ENCODE measurements around the gene LARP1.
"Not testable (repeated sequence)": the region's sequence is repeated elsewhere in the genome, so short reads cannot be mapped to it uniquely, and the experiment has no call there.

LARP1 gene

DNA sequence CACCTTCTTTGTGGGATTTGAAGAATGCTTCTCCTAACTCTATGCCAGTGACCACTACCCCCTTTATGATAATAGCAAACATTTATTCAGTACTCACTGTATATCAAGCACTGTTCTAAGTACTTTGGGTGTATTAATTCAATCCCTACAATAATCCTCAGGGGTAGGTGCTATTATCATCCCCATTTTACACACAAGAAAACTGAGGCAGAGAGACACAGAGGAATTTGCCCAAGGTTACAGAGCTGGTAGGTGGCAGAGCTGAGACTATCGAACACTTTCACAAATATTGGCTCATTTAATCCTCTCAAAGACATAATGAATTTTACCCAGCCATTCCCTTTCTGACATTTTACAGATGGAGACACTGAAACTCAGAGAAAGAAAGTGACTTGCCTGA is 9.8 kb upstream of the LARP1 start:
- Mint-ChIP-seq H3K4me3 (no peak overlapping the region), H3K4me1 (no peaks in the 10 kb centered on the region), H3K36me3 (no peaks in the 10 kb centered on the region), H3K27me3 (no peaks in the 10 kb centered on the region), H3K27ac (no peak overlapping the region), H3K9me3 (no peaks in the 10 kb centered on the region)
- DNase-seq (no peak), ATAC-seq (replicated peaks) (no peak)

DNA sequence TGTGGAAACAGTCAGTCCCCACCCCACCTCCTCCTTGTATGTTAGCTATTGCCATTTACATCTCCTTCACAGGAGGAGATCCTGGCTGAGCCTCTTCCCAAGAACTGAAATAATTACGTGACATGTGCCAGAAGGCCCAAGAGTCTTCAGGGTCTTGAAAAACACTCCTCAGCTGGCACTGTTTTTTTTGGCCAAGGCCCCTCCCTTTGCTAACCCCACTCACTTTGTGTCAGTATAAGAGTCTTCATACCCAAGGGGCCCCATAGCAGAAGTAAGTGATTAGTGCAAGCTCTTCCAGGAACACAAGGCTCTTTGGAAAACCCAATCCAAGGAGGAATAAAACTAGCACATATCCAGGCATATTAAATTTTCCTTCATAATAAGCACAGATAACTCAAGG is 5.7 kb upstream of the LARP1 start:
- ATAC-seq (replicated peaks) (no peak), DNase-seq (no peak)
- Mint-ChIP-seq H3K4me1 (peaks cover 5 to 17% of the 10 kb centered on the region in 2 donors), H3K27me3 (no peaks in the 10 kb centered on the region), H3K36me3 (no peaks in the 10 kb centered on the region), H3K27ac (no peak overlapping the region), H3K9me3 (no peaks in the 10 kb centered on the region), H3K4me3 (no peak overlapping the region)

DNA sequence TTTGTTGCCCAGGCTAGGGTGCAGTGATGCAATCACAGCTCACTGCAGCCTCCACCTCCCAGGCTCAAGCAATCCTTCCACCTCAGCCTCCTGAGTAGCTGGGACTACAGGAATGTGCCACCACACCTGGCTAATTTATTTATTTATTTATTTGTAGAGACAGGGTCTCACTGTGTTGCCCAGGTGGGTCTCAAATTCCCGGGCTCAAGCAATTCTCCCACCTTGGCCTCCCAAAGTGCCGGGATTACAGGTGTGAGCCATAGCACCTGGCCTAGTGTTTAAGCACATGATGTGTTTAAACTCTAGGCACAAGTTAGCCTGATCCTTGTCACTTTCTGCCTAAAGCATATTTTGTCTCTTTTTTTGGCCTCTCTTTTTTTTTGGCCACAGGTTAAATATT is 4.5 kb upstream of the LARP1 start:
- H3K4me1 Mint-ChIP-seq = peaks cover 7 to 18% of the 10 kb centered on the region in 2 donors
- not testable (repeated sequence) for DNase-seq; ATAC-seq (replicated peaks); H3K9me3 Mint-ChIP-seq; H3K4me3 Mint-ChIP-seq; H3K36me3 Mint-ChIP-seq; H3K27me3 Mint-ChIP-seq; H3K27ac Mint-ChIP-seq

DNA sequence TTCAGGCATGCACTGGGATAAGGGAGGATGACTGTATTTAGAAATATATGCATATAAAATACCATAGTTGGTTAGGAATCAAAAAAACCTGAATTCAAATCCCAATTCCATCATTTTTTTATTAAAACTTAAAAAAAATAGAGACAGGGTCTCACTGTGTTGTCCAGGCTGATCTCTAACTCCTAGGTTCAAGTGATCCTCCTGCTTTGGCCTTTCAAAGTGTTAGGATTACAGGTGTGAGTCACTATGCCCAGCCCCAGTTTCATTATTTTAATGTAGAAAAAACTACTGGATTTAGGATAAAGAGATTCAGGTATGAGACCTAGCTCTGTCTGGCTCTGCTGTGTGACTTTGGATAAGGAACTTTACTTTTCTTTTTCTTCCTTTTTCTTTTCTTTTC is 3.3 kb upstream of the LARP1 start:
- Mint-ChIP-seq H3K36me3 (peaks cover 2 to 5% of the 10 kb centered on the region in 2 donors), H3K4me3 (no peak overlapping the region), H3K27me3 (no peaks in the 10 kb centered on the region), H3K9me3 (no peaks in the 10 kb centered on the region), H3K4me1 (peaks cover 7 to 24% of the 10 kb centered on the region in 2 donors), H3K27ac (no peak overlapping the region)
- ATAC-seq (replicated peaks) (no peak), DNase-seq (no peak)

DNA sequence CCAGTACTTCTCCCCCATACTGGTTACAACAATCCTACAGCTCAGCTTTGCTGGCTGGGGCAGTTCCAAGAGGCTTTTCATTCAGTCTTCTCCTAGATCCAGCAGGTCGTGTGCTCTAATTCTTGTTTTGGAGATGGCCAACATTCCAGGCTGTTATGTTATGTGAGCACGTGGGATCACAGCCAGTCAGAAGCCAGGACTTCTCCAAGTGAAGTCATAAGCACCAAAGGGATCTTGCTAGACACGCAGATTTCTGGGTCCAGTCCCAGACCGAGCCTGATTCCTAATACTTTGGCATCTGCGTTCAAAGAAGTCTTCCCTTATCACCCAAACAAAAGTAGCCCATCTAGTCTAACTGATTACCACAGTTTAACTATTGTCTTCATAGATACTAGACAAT is 1.4 kb upstream of the LARP1 start:
- H3K4me1 Mint-ChIP-seq = peaks cover 16 to 40% of the 10 kb centered on the region in 2 donors
- ATAC-seq (replicated peaks) (no peak), DNase-seq (no peak)
- peak overlapping the region; percentile 97 for H3K27ac Mint-ChIP-seq
- no peaks in the 10 kb centered on the region for H3K27me3 Mint-ChIP-seq
- peaks cover 2 to 5% of the 10 kb centered on the region in 2 donors for H3K36me3 Mint-ChIP-seq
- H3K4me3 Mint-ChIP-seq = peak overlapping the region; percentile 89 to 97
- H3K9me3 Mint-ChIP-seq = no peaks in the 10 kb centered on the region

DNA sequence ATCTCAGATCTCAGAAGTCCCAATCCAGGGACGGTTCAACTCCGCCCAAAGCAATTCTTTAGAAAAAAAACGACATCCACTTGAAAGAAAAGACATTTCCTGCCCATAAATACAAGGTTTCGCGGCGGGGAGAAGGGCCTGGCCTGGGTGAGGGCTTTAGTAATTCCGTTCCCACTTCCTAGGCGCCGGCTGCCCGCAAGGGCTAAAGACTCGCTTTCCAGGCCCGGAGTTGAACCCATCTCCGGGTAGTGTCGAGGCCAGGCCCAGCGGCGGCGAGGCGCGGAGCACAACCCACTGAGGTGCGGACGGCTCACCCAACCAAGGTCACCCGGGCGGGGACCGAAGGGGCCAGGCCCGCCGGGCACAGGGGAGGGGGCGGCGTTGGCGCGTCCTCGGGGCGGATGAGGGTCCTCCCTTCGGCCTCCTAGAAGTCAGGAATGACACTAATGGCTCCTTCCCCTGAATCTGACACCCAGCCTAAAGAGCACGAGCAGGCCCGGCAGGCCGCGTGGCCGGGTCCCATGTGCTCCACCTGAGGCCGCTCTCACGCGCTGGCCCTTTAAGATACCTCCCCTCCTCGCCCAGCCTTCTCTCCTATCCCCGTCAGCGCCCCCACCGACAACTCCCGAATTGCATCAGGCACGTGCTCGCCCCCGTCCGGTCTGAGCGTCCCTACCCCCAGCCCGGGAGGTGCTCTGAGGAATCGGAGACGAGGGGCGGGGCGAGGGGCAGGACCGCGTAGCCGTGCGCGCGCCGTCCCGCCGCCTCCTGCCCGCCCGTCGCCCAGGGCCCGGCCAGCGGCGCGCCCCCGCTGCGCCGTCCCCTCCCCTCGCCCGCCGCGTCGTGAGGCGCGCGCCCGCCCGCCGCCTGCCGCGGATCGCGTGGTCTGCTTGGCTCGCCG is 467 bp upstream of the LARP1 start:
- DNase-seq (peak; percentile 99), ATAC-seq (replicated peaks) (peak; percentile 91 to 92)
- H3K27ac Mint-ChIP-seq = peak overlapping the region; percentile 97
- H3K4me1 Mint-ChIP-seq = peaks cover 24 to 49% of the 10 kb centered on the region in 2 donors
- no peaks in the 10 kb centered on the region for H3K9me3 Mint-ChIP-seq
- peaks cover 2 to 10% of the 10 kb centered on the region in 2 donors for H3K36me3 Mint-ChIP-seq
- H3K27me3 Mint-ChIP-seq = no peaks in the 10 kb centered on the region
- peak overlapping the region; percentile 89 to 97 for H3K4me3 Mint-ChIP-seq

DNA sequence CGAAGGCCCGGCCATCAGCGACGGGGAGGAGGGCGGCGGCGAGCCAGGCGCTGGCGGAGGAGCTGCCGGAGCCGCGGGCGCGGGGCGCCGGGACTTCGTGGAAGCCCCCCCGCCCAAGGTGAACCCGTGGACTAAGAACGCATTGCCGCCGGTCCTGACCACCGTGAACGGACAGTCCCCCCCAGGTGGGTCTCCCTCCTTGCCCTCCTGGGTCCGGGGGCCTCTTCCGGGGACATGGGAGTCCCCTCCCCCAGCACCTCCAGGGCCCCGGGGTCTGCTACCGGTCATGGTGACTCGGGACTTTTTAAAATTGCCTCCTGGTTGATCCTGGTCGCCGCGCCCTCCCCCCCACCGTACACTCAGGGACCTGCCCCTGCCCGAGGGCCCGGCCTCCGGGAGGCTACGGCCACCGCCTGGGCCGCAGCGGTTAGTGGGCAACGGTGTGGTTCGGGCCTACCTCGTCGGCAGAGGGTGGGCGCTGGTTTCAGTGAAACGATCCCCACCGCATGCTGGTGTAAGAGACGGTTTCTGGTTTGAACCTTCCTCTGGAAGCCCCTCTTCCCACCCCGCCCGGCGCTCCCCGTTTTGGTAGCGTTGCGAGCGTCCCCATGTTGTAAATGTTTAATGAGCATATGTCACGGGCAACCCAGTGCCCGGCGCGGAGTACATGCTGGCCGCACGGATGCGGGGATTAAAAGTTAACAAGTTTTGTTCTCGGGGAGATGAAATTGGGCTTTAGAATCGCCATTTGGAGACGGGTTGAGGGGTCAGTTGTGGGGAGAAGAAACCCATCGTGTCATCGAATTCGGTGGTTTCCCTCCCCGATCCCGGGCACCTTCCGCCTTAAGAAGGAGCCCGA is 1.1 kb downstream of the LARP1 start:
- Mint-ChIP-seq H3K4me3 (peak overlapping the region; percentile 89 to 97), H3K4me1 (peaks cover 31 to 63% of the 10 kb centered on the region in 2 donors), H3K27ac (peak overlapping the region; percentile 95), H3K36me3 (peaks cover 2 to 10% of the 10 kb centered on the region in 2 donors), H3K9me3 (no peaks in the 10 kb centered on the region), H3K27me3 (no peaks in the 10 kb centered on the region)
- ATAC-seq (replicated peaks) (no peak), DNase-seq (peak; percentile 18)

DNA sequence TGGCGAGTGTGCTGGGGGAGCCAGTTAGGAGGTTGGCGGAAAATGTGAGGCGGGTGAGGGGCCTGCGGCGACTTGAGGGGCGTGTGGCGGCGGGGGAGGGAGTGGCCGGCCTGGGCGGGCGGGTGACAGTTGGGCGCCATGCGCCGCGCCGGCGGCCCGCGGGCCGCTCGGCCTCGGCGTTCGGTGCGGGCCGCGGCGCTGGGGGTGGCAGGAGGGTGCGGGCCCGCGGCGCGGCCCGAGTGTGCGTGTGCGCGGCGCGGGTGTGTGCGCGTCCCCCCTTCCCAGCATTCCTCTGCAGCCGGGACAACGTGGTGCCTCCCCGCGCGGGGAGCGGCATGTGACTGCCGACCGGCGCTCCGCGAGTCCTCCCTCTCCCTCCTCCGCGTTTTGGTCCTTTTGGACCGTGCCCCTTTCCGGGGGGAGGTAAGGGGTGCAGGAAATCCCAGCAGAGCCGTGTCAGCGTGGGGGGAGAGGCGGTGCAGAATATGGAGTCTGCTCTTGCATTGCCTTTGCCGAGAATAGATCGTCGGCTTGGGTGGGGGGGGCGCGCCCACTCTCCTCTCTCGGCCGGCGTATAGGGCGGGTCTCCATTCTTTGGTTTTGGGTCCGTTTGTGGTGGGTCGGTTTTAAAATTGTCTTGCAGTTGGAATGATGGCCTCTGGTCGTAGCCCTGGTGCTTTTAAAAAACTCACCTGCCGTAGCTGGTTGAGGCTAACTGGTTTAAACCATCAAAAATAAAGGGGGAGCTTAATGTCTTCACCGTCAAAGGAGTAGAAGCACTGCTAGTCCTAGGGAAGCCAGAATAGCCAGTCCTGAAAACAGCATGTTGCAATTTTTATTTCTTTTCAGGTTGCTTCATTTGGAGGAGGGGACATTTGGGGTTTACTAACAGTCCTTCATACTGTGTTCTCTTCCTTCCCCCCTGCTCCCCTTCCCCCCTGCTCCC is 2.0 kb downstream of the LARP1 start:
- H3K27me3 Mint-ChIP-seq = no peaks in the 10 kb centered on the region
- peaks cover 5 to 15% of the 10 kb centered on the region in 2 donors for H3K36me3 Mint-ChIP-seq
- peak overlapping the region; percentile 95 for H3K27ac Mint-ChIP-seq
- no peak for ATAC-seq (replicated peaks)
- peak overlapping the region; percentile 92 to 97 for H3K4me3 Mint-ChIP-seq
- peak; percentile 18 for DNase-seq
- H3K4me1 Mint-ChIP-seq = peaks cover 37 to 72% of the 10 kb centered on the region in 2 donors
- H3K9me3 Mint-ChIP-seq = no peaks in the 10 kb centered on the region

DNA sequence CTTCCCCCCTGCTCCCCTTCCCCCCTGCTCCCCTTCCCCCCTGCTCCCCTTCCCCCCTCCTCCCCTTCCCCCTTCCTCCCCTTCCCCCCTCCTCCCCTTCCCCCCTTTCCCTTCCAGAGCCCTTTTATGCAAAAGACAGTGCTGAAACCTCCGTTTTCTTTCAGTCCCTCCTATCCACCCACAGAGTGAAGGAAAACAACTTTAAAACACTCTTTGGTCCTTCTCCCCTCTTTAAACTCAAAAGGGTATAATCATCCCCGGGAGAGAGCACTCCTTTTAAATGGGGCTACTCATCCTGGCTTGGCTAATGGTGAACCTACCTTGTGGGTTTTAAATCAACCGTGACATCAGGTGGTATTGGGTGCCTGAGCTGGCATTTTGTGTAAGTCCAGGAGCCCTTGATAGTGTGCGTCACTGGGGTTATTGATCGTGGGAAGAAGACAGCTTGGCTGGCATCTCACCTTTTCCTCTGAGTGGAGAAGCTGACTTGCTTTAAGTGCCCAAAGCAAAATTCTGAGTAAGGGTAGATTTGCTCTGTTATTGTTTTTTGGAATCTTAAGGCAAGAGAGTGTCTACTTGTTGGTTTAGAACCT is 2.7 kb downstream of the LARP1 start:
- DNase-seq (peak; percentile 7), ATAC-seq (replicated peaks) (no peak)
- Mint-ChIP-seq H3K4me3 (peak overlapping the region; percentile 73 to 75), H3K36me3 (peaks cover 5 to 15% of the 10 kb centered on the region in 2 donors), H3K27ac (peak overlapping the region; percentile 84), H3K4me1 (peaks cover 42 to 75% of the 10 kb centered on the region in 2 donors), H3K9me3 (no peaks in the 10 kb centered on the region), H3K27me3 (no peaks in the 10 kb centered on the region)

DNA sequence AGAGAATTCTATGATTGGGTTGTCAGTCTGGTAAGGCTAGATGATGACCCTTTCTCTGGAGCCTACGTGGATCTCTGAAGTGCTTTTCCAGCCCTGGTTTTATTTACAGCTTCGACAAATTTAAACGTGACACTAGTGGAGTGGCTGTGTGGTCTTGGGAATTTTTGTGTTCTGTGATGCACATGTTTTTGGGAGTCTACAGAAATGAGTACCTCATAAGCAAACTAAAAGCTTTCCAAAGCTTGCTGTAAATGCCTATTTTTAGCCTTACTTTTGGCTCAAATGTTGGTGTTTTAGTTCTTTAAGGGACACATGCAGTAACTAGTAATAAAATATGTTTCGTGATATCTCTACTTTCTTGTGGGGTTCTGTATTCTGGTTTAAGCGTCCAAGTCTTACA is 3.3 kb downstream of the LARP1 start:
- no peaks in the 10 kb centered on the region for H3K27me3 Mint-ChIP-seq
- ATAC-seq (replicated peaks) = no peak
- H3K9me3 Mint-ChIP-seq = no peaks in the 10 kb centered on the region
- H3K4me1 Mint-ChIP-seq = peaks cover 40 to 69% of the 10 kb centered on the region in 2 donors
- peaks cover 5 to 15% of the 10 kb centered on the region in 2 donors for H3K36me3 Mint-ChIP-seq
- peak overlapping the region; percentile 84 for H3K27ac Mint-ChIP-seq
- DNase-seq = no peak
- peak overlapping the region; percentile 73 to 75 for H3K4me3 Mint-ChIP-seq

DNA sequence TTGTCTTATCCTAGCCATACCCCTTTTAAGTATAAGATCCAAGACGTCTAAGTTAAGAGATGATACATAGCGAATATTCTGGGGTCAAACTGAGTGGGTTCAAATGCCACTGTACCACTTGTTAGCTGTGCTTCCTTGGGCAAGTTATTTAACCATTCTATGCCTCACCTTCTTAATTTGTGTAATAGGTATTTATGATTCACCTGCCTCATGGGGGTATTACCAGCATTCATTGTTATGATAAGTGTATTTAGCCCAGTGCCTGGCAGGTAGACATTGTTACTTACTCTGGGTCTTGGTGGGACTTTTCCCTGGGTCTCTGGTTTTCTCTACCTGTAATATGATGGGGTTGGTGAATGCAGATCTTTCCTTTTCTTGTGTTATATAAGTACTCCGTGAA is 3.8 kb downstream of the LARP1 start:
- peak overlapping the region; percentile 51 for H3K27ac Mint-ChIP-seq
- peaks cover 37 to 64% of the 10 kb centered on the region in 2 donors for H3K4me1 Mint-ChIP-seq
- no peak for ATAC-seq (replicated peaks)
- peaks cover 7 to 15% of the 10 kb centered on the region in 2 donors for H3K36me3 Mint-ChIP-seq
- no peaks in the 10 kb centered on the region for H3K9me3 Mint-ChIP-seq
- peak overlapping the region; percentile 20 to 75 for H3K4me3 Mint-ChIP-seq
- no peaks in the 10 kb centered on the region for H3K27me3 Mint-ChIP-seq
- DNase-seq = no peak

DNA sequence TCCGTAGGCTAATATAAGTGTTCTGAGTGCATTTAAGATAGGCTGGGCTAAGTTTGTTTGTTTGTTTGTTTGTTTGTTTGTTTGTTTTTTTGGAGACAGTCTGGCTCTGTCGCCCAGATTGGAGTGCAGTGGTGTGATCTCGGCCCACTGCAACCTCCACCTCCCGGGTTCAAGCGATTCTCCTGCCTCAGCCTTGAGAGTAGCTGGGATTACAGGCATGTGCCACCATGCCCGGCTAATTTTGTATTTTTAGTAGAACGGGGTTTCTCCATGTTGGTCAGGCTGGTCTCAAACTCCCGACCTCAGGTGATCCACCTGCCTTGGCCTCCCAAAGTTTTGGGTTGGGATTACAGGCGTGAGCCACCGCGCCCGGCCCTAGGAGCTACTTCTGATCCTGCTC is 4.7 kb downstream of the LARP1 start:
- H3K27me3 Mint-ChIP-seq; DNase-seq; ATAC-seq (replicated peaks); H3K4me3 Mint-ChIP-seq; H3K9me3 Mint-ChIP-seq: not testable (repeated sequence)
- Mint-ChIP-seq H3K36me3 (peaks cover 8 to 16% of the 10 kb centered on the region in 2 donors), H3K27ac (peak overlapping the region; percentile 20), H3K4me1 (peaks cover 37 to 61% of the 10 kb centered on the region in 2 donors)

DNA sequence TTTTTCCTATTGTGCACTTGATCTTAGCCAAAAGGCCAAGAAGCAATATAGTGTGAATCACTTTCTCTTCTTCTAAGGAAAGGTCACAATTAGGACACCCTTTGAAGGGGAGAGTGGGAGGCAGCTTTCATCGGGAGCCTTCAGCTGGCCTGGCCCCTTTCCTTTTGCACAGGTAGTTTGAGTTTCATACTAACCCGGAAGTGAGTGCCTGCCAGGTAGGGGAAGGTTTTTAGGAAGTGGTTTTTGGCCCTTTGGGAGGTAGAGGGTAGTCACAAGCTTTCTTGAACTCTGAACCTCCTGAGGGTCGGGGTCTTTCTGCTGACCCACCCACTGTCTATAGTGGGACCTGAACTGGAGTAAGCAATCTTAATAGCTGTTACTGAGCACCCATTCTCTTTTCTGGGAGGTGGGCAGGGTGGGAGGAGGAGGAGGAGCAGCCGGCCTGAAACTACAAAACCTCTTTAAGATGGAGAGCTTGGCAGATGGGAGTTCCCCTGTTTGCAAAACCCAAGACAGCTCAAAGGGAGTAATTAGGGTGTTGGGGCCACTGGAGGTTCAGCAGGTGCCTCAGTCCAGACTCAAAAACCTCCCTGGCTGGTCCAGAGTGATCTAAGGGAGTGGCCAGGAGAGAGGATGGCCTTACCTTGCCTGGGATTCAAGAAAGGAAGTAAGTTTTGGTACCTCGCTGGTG is 6.0 kb downstream of the LARP1 start:
- Mint-ChIP-seq H3K4me3 (peak overlapping the region; percentile 46 to 51), H3K9me3 (no peaks in the 10 kb centered on the region), H3K36me3 (peaks cover 10 to 21% of the 10 kb centered on the region in 2 donors), H3K4me1 (peaks cover 47 to 74% of the 10 kb centered on the region in 2 donors), H3K27ac (peak overlapping the region; percentile 62), H3K27me3 (no peaks in the 10 kb centered on the region)
- ATAC-seq (replicated peaks) (peak; percentile 51 to 52), DNase-seq (peak; percentile 16)

All from stimulated activated naive B cell treated with anti-CD40 and anti-IgM and Interleukin-4, amounts not matched to agents 10 μg/mL and 1 μg/mL and 100 μg/mL, for 72 hours (primary cell).